Measurements from ENCODE around the gene HYAL2.

- TF ChIP-seq CTCF (IDR thresholded peaks at IDR 0.05) = no peak
- TF ChIP-seq POLR2A (IDR thresholded peaks at IDR 0.05) = no peak
- no peak for TF ChIP-seq POLR2AphosphoS5 (IDR thresholded peaks at IDR 0.05)
- TF ChIP-seq EP300 (IDR thresholded peaks at IDR 0.05) = no peak
Observed at GRCh38 chr3:50278880-50279224, 43.7 kb downstream of the HYAL2 start, which contains the start of gene LSMEM2.

All from sigmoid colon (tissue), 4 donors.